GM19023 (cell line): ENCODE measurements around the gene SPOCD1.

ENCODE experiments used
- ATAC-seq: cut with Tn5 transposase; IDR thresholded peaks from one replicate; pipeline ENCODE4 v1.9.1; 2021; ENCODE audit warnings: mild to moderate bottlenecking, moderate library complexity; ENCODE audit not compliant: unreplicated experiment

SPOCD1 gene

GRCh38 chr1:31774495-31774894 is 41.3 kb downstream of the SPOCD1 start:
- ATAC-seq, result no peak

GRCh38 chr1:31773861-31774260 is 42.0 kb downstream of the SPOCD1 start:
- ATAC-seq, result no peak

GRCh38 chr1:31772669-31773248 is 43.1 kb downstream of the SPOCD1 start:
- ATAC-seq, result no peak

GRCh38 chr1:31771891-31772668 is 43.7 kb downstream of the SPOCD1 start:
- ATAC-seq, result no peak

- ATAC-seq, result no peak
Measured at GRCh38 chr1:31769720-31770390, 46.0 kb downstream of the SPOCD1 start.

- ATAC-seq, result no peak
Measured at GRCh38 chr1:31768939-31769704, 46.7 kb downstream of the SPOCD1 start.

GRCh38 chr1:31768407-31768907 is 47.4 kb downstream of the SPOCD1 start:
- no peak for ATAC-seq

GRCh38 chr1:31767225-31767624 is 48.6 kb downstream of the SPOCD1 start:
- ATAC-seq, result no peak

GRCh38 chr1:31765516-31765915 is 50.3 kb downstream of the SPOCD1 start:
- ATAC-seq, result no peak

- no peak for ATAC-seq
Measured at GRCh38 chr1:31765041-31765467, 50.8 kb downstream of the SPOCD1 start.

GRCh38 chr1:31764312-31765040 is 51.3 kb downstream of the SPOCD1 start, which contains the start of gene ADGRB2:
TSS of gene ADGRB2 (minus strand) at chr1:31764340. CDS start at chr1:31757221, 7,119 bp downstream.
- no peak for ATAC-seq

- ATAC-seq, result no peak
Measured at GRCh38 chr1:31763671-31764311, 52.0 kb downstream of the SPOCD1 start.

GRCh38 chr1:31762726-31763670 is 52.8 kb downstream of the SPOCD1 start:
- no peak for ATAC-seq

GRCh38 chr1:31762323-31762722 is 53.5 kb downstream of the SPOCD1 start:
- ATAC-seq, result no peak

- ATAC-seq, result no peak
Measured at GRCh38 chr1:31761883-31762282, 53.9 kb downstream of the SPOCD1 start.

GRCh38 chr1:31760471-31761470 is 55.1 kb downstream of the SPOCD1 start:
- no peak for ATAC-seq

- no peak for ATAC-seq
Measured at GRCh38 chr1:31759298-31760023, 56.4 kb downstream of the SPOCD1 start.
